ENCODE results near the gene CLDN24. TPM values are rescaled to one million over a fixed set of nuclear protein-coding genes. Genes with fewer than 3 reads are reported as not detected.

CLDN24 gene
- total RNA-seq, 1 experiment from 2014 or later: not detected

- no peak overlapping the region for H3K4me3 Mint-ChIP-seq
- peaks cover 8 to 22% (median 13%) of the 10 kb centered on the region in 3 experiments for H3K36me3 Mint-ChIP-seq (ENCODE audit: insufficient read depth in 1 of 3, low read depth in 3 of 3)
- Histone ChIP-seq H3K27ac (ENCODE audit: insufficient read length, low read depth, low read length) (no peak overlapping the region), H2BK120ac (ENCODE audit: low read depth, low read length, poor library complexity, severe bottlenecking) (no peak overlapping the region), H3T11ph (ENCODE audit: low read length) (no peak overlapping the region), H3K27me3 (ENCODE audit: insufficient read depth, low read length) (no peaks in the 10 kb centered on the region), H3K79me2 (ENCODE audit: insufficient read depth, low read length) (no peaks in the 10 kb centered on the region), H3K4ac (ENCODE audit: low read depth, low read length) (no peak overlapping the region), H3K9me3 (ENCODE audit: control insufficient read depth, low read depth, low read length) (no peaks in the 10 kb centered on the region), H2AK5ac (ENCODE audit: insufficient read length, low read length) (no peak overlapping the region), H4K91ac (ENCODE audit: insufficient read length, low read depth, low read length) (no peak overlapping the region), H2BK12ac (ENCODE audit: insufficient read length, low read depth, low read length) (no peak overlapping the region), H4K20me1 (ENCODE audit: control insufficient read depth, insufficient read depth, insufficient read length) (no peaks in the 10 kb centered on the region), H3K23me2 (ENCODE audit: insufficient read length, low read depth, low read length, poor library complexity, severe bottlenecking) (no peaks in the 10 kb centered on the region), H4K5ac (ENCODE audit: insufficient read length, low read depth, low read length) (no peak overlapping the region), H3K14ac (ENCODE audit: insufficient read depth, low read length) (no peak overlapping the region), H3K4me2 (ENCODE audit: insufficient read depth, insufficient read length, low read length) (no peak overlapping the region), H3K18ac (ENCODE audit: insufficient read length, low read depth, low read length) (no peak overlapping the region), H3K79me1 (ENCODE audit: insufficient read depth, low read depth, low read length, poor library complexity, severe bottlenecking) (no peaks in the 10 kb centered on the region), H2BK5ac (ENCODE audit: insufficient read length, low read length) (no peak overlapping the region), H4K8ac (replicated peaks; ENCODE audit: insufficient read length, low read depth, low read length) (no peak overlapping the region), H3K9ac (ENCODE audit: extremely low read depth, insufficient read length, low read length) (no peak overlapping the region), H2BK20ac (ENCODE audit: low read depth, low read length, poor library complexity, severe bottlenecking) (no peak overlapping the region), H3K4me1 (ENCODE audit: insufficient read depth, low read length) (no peaks in the 10 kb centered on the region), H3K56ac (ENCODE audit: insufficient read length, low read depth, low read length) (no peak overlapping the region), H2BK15ac (ENCODE audit: low read depth, low read length) (no peak overlapping the region), H3K23ac (ENCODE audit: insufficient read length, low read depth, low read length) (no peak overlapping the region), H2AFZ (ENCODE audit: low read length) (no peak overlapping the region)
- no peaks in the 10 kb centered on the region for H3K4me1 Mint-ChIP-seq
- no peak for DNase-seq
- H3K27ac Mint-ChIP-seq: no peak overlapping the region
- WGBS (ENCODE audit: extremely low coverage, insufficient read length, low lambda C conversion rate): no CpG with 5 or more reads among the region's 10 CpGs
- peaks cover 17 to 22% of the 10 kb centered on the region in 2 experiments for H3K9me3 Mint-ChIP-seq
- peaks cover 3% of the 10 kb centered on the region for H3K27me3 Mint-ChIP-seq (ENCODE audit: low read depth)
- no peak for TF ChIP-seq CTCF (conservative IDR thresholded peaks at IDR 0.05)
These were observed 7.9 kb upstream of the CLDN24 start for GRCh38 chr4:183329954-183330742.
